Chondrocyte (in vitro differentiated cells): ENCODE measurements around the gene WDR93. TPM values are rescaled to one million over a fixed set of nuclear protein-coding genes. Genes with fewer than 3 reads are reported as not detected.

Experiments
- DNase-seq: peaks from one replicate; pipeline ENCODE4 v3.0.0; 2021; ENCODE audit warnings: mixed read lengths, low spot score
- H3K27ac Mint-ChIP-seq: one replicate; pipeline ENCODE4 v1.8.0; 2021; ENCODE audit warnings: mild to moderate bottlenecking, moderate library complexity, mixed read lengths; ENCODE audit not compliant: unreplicated experiment
- H3K27me3 Mint-ChIP-seq: 2 replicates; pipeline ENCODE4 v1.8.0; 2021; ENCODE audit warnings: low read depth, mixed read lengths
- H3K36me3 Mint-ChIP-seq: 2 replicates; pipeline ENCODE4 v1.8.0; 2021; ENCODE audit warnings: low read depth, mixed read lengths
- H3K4me1 Mint-ChIP-seq: 2 replicates; pipeline ENCODE4 v1.8.0; 2021; ENCODE audit warnings: low read depth, mild to moderate bottlenecking, mixed read lengths
- H3K4me3 Mint-ChIP-seq: one replicate; pipeline ENCODE4 v1.8.0; 2021; ENCODE audit warnings: mild to moderate bottlenecking, moderate library complexity, mixed read lengths; ENCODE audit not compliant: unreplicated experiment
- H3K9me3 Mint-ChIP-seq: 2 replicates; pipeline ENCODE4 v1.8.0; 2021; ENCODE audit warnings: low read depth, mixed read lengths
- total RNA-seq: library from RNA; stranded (reverse); gene quantifications from 3 replicates; pipeline ENCODE4 v1.2.1, GENCODE V29; 2021
- TF ChIP-seq, protein P1 (sequence below): fragments of 200-600 bp; sonication (generic); IDR thresholded peaks from 2 replicates; pipeline ENCODE4 v1.5.0; 2021; ENCODE audit warnings: antibody characterized with exemption, mild to moderate bottlenecking, moderate library complexity

WDR93 gene
- total RNA-seq, 1 donor from 2014 or later: not detected

GRCh38 chr15:89647191-89647851 is 43.3 kb upstream of the WDR93 start:
- no peak overlapping the region for H3K4me3 Mint-ChIP-seq
- H3K36me3 Mint-ChIP-seq: peaks cover 22% of the 10 kb centered on the region
- TF ChIP-seq, protein P1, sequence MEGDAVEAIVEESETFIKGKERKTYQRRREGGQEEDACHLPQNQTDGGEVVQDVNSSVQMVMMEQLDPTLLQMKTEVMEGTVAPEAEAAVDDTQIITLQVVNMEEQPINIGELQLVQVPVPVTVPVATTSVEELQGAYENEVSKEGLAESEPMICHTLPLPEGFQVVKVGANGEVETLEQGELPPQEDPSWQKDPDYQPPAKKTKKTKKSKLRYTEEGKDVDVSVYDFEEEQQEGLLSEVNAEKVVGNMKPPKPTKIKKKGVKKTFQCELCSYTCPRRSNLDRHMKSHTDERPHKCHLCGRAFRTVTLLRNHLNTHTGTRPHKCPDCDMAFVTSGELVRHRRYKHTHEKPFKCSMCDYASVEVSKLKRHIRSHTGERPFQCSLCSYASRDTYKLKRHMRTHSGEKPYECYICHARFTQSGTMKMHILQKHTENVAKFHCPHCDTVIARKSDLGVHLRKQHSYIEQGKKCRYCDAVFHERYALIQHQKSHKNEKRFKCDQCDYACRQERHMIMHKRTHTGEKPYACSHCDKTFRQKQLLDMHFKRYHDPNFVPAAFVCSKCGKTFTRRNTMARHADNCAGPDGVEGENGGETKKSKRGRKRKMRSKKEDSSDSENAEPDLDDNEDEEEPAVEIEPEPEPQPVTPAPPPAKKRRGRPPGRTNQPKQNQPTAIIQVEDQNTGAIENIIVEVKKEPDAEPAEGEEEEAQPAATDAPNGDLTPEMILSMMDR: peak; percentile 89
- H3K27ac Mint-ChIP-seq: no peak overlapping the region
- H3K4me1 Mint-ChIP-seq: peaks cover 5% of the 10 kb centered on the region
- no peaks in the 10 kb centered on the region for H3K27me3 Mint-ChIP-seq
- peak; percentile 89 for DNase-seq
- H3K9me3 Mint-ChIP-seq: no peaks in the 10 kb centered on the region

DNA sequence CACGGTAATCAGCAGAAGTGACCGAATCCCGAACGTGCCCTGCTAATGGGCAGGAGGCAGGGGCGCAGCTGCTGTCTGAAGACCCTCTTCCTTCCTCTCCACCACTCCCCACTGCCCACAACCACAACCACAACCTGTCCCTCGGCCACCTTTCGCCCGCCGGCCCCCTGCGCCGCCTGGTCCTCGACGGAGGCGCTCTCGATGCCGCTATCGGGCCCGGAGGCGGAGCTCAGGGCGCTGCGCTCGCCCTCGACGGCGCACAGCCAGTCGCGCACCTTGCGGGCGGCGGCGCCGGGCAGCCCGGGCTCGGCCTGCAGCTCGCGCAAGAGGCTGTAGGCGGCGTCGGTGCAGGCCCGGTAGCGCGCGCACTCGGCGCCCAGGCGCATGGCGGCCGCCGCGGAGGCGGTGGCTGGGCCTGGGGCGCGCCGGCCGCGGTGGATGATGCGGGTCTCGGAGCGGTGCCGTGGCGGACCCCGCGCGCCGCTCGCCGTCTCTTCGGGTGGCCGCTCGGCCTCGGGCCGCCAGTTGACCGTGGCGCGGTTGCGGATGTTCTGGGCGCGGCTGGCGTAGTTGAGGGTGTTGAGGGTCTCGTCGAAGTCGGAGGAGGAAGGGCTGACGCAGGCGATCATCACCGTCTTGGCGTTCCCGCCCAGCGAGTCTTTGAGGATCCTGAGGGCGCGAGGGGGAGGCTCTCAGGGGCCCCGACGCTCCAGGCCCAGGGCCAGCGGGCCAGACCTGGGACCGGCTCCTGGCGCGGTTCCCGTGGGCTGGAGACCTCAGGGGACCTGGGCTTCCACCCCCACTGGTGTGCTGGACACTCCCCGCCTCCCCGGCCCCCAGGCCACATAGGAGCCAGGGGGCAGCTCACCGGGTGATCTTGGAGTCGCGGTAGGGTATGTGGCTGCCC is 42.3 kb upstream of the WDR93 start:
- Mint-ChIP-seq H3K9me3 (no peaks in the 10 kb centered on the region), H3K4me1 (peaks cover 9% of the 10 kb centered on the region), H3K27me3 (no peaks in the 10 kb centered on the region), H3K27ac (no peak overlapping the region), H3K36me3 (peaks cover 19% of the 10 kb centered on the region), H3K4me3 (no peak overlapping the region)
- peak; percentile 90 for DNase-seq
- TF ChIP-seq, protein P1: no peak

- H3K9me3 Mint-ChIP-seq: no peaks in the 10 kb centered on the region
- DNase-seq: peak; percentile 92
- H3K4me3 Mint-ChIP-seq: no peak overlapping the region
- TF ChIP-seq, protein P1: no peak
- peaks cover 10% of the 10 kb centered on the region for H3K4me1 Mint-ChIP-seq
- peaks cover 19% of the 10 kb centered on the region for H3K36me3 Mint-ChIP-seq
- no peak overlapping the region for H3K27ac Mint-ChIP-seq
- H3K27me3 Mint-ChIP-seq: no peaks in the 10 kb centered on the region
Measured at GRCh38 chr15:89649013-89649625, 41.5 kb upstream of the WDR93 start.

DNA sequence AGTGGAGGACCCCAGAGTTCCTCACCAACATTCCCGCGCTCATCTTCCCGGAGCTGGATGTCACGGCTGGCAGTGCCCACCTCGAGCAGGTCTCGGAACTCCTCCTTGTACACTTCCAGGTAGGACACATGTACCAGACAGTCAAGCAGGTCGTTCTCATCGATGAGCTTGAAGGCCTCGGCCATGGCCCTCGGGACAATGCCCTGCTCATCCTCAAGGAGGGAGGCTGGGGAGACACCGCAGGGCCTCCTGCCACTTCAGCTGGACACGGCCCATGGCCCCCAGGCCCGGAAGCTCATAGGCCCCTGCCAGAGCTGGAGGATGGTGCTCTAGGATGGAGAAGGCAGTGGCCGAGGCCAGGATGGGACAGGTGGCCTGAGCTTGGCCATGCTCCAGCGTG is 40.9 kb upstream of the WDR93 start:
- TF ChIP-seq, protein P1: no peak
- peaks cover 18% of the 10 kb centered on the region for H3K36me3 Mint-ChIP-seq
- no peak overlapping the region for H3K4me3 Mint-ChIP-seq
- peak; percentile 63 for DNase-seq
- H3K27me3 Mint-ChIP-seq: no peaks in the 10 kb centered on the region
- H3K4me1 Mint-ChIP-seq: peaks cover 16% of the 10 kb centered on the region
- no peak overlapping the region for H3K27ac Mint-ChIP-seq
- H3K9me3 Mint-ChIP-seq: no peaks in the 10 kb centered on the region

GRCh38 chr15:89652131-89652530 is 38.5 kb upstream of the WDR93 start:
- Mint-ChIP-seq H3K36me3 (peaks cover 10% of the 10 kb centered on the region), H3K9me3 (no peaks in the 10 kb centered on the region), H3K27ac (no peak overlapping the region), H3K27me3 (no peaks in the 10 kb centered on the region), H3K4me1 (peaks cover 20% of the 10 kb centered on the region), H3K4me3 (no peak overlapping the region)
- no peak for DNase-seq
- TF ChIP-seq, protein P1: no peak
